Activated naive CD4-positive, alpha-beta T cell treated with anti-CD3 and anti-CD28 coated beads, Interleukin-2, amount 10 ng/mL, durations not matched to agents 7 days and 5 days (primary cell): Measurements from ENCODE around the gene CCHCR1.
"Not testable (repeated sequence)": the region's sequence is repeated elsewhere in the genome, so short reads cannot be mapped to it uniquely, and the experiment has no call there.

Experiments
- CTCF ChIA-PET: fragments of 350-600 bp; sonication (Branson Sonifier 250); formaldehyde crosslinking; loops from one replicate; lab custom pipeline; 2021; ENCODE audit warnings: antibody characterized with exemption; lab: Charles Lee
- DNase-seq: peaks from one replicate; pipeline ENCODE4 v3.0.0-alpha.2; 2020
- H3K27ac Mint-ChIP-seq: one replicate; pipeline ENCODE4 v1.8.0; 2021; ENCODE audit warnings: mild to moderate bottlenecking, moderate library complexity, mixed read lengths
- H3K27me3 Mint-ChIP-seq: one replicate; pipeline ENCODE4 v1.8.0; 2021; ENCODE audit warnings: mild to moderate bottlenecking, mixed read lengths
- H3K36me3 Mint-ChIP-seq: one replicate; pipeline ENCODE4 v1.8.0; 2021; ENCODE audit warnings: mixed read lengths
- H3K4me1 Mint-ChIP-seq: one replicate; pipeline ENCODE4 v1.8.0; 2021; ENCODE audit warnings: mixed read lengths
- H3K4me3 Mint-ChIP-seq: one replicate; pipeline ENCODE4 v1.8.0; 2021; ENCODE audit warnings: mild to moderate bottlenecking, moderate library complexity, mixed read lengths
- H3K9me3 Mint-ChIP-seq: one replicate; pipeline ENCODE4 v1.8.0; 2021; ENCODE audit warnings: mixed read lengths

CCHCR1 gene

DNA sequence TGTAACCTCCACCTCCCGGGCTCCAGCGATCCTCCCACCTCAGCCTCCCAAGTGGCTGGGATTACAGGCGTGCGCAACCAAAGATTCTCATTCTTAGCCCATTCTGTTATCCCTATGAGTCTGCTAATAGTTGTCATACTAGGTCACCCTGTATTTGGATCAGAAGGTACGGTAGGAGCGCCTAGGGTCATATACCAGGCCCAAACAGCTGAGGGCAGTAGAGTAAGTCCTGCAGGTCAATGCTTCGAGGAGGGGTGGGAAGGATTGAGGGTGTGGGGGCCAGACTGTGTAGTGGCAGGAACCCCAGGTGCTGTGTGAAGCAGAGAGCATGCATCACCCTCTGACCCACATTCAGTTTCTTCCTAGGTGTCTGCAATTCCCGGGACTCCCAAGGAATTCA, 35.6 kb upstream of the CCHCR1 start:
- peaks cover 2% of the 10 kb centered on the region for H3K9me3 Mint-ChIP-seq
- H3K27ac Mint-ChIP-seq, result no peak overlapping the region
- CTCF ChIA-PET, result interaction anchor here (1.1 to 5.5 kb wide), 7 partner anchors 10 to 171 kb away, joined by 3 to 46 read pairs (median 4); partner anchors contain the start of gene PSORS1C2
- H3K4me1 Mint-ChIP-seq, result peaks cover 24% of the 10 kb centered on the region
- no peak for DNase-seq
- no peak overlapping the region for H3K4me3 Mint-ChIP-seq
- H3K36me3 Mint-ChIP-seq, result peaks cover 13% of the 10 kb centered on the region
- H3K27me3 Mint-ChIP-seq, result no peaks in the 10 kb centered on the region

- not testable (repeated sequence) for H3K27me3 Mint-ChIP-seq, H3K9me3 Mint-ChIP-seq, H3K27ac Mint-ChIP-seq, H3K4me3 Mint-ChIP-seq
- CTCF ChIA-PET, result interaction anchor here (0.5 to 5.5 kb wide), 14 partner anchors 9 to 175 kb away, joined by 3 to 46 read pairs (median 4); partner anchors contain the start of genes CCHCR1 and PSORS1C2
- H3K36me3 Mint-ChIP-seq, result peaks cover 12% of the 10 kb centered on the region
- H3K4me1 Mint-ChIP-seq, result peaks cover 22% of the 10 kb centered on the region
- peak; percentile 78 for DNase-seq
Measured at GRCh38 chr6:31192431-31193105, 35.0 kb upstream of the CCHCR1 start.

- Mint-ChIP-seq H3K27ac (no peak overlapping the region), H3K27me3 (no peaks in the 10 kb centered on the region), H3K36me3 (peaks cover 3% of the 10 kb centered on the region), H3K9me3 (no peaks in the 10 kb centered on the region), H3K4me1 (peaks cover 23% of the 10 kb centered on the region), H3K4me3 (no peak overlapping the region)
- DNase-seq, result no peak
- CTCF ChIA-PET, result interaction anchor here (5.5 kb wide), 1 partner anchor 53 kb away, joined by 46 read pairs; the partner anchor contains the start of gene PSORS1C2
Measured at GRCh38 chr6:31190488-31190887, 32.9 kb upstream of the CCHCR1 start.

DNA sequence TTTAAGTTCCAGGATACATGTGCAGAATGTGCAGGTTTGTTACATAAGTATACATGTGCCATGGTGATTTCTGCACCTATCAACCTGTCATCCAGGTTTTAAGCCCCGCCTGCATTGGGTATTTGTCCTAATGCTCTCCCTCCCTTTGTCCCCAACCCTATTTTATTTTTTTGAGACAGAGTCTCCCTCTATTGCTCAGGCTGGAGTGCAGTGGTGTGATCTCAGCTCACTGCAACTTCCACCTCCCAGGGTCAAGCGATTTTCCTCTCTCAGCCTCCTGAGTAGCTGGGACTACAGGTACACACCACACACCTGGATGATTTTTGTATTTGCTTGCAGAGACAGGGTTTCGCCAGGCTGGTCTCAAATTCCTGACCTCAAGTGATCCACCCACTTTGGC, 31.6 kb upstream of the CCHCR1 start:
- H3K27ac Mint-ChIP-seq, H3K9me3 Mint-ChIP-seq, H3K36me3 Mint-ChIP-seq, DNase-seq, H3K4me3 Mint-ChIP-seq, CTCF ChIA-PET, H3K27me3 Mint-ChIP-seq: not testable (repeated sequence)
- peaks cover 18% of the 10 kb centered on the region for H3K4me1 Mint-ChIP-seq

GRCh38 chr6:31187780-31188194, 30.2 kb upstream of the CCHCR1 start:
- DNase-seq, result no peak
- no peak overlapping the region for H3K27ac Mint-ChIP-seq
- no peaks in the 10 kb centered on the region for H3K36me3 Mint-ChIP-seq
- H3K4me3 Mint-ChIP-seq, result no peak overlapping the region
- H3K4me1 Mint-ChIP-seq, result peaks cover 16% of the 10 kb centered on the region
- H3K27me3 Mint-ChIP-seq, result no peaks in the 10 kb centered on the region
- CTCF ChIA-PET, result interaction anchor here (1.0 kb wide), 1 partner anchor 29 kb away, joined by 3 read pairs; the partner anchor contains the start of gene TCF19
- H3K9me3 Mint-ChIP-seq, result no peaks in the 10 kb centered on the region

GRCh38 chr6:31186052-31186734, 28.6 kb upstream of the CCHCR1 start:
- Mint-ChIP-seq H3K4me1 (peaks cover 14% of the 10 kb centered on the region), H3K27me3 (no peaks in the 10 kb centered on the region), H3K27ac (no peak overlapping the region), H3K4me3 (no peak overlapping the region), H3K9me3 (no peaks in the 10 kb centered on the region), H3K36me3 (no peaks in the 10 kb centered on the region)
- CTCF ChIA-PET, result no interaction called here
- DNase-seq, result no peak

DNA sequence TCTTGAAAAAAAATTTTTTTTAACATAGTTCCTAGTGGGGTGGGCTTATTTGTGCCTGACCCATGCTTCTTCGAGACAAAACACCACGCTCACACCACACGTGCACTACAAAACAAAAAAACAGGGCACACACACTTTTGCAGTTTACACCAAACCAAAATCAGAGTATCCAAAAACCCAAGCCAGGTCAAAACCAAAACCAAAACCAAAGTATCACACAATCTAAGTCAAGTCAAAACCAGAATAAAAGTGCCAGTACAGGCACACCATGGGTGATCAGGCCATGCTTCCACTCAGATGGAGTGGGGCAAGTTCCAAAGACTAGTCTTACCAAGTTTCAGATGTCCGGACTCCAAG, 28.1 kb upstream of the CCHCR1 start:
- CTCF ChIA-PET, H3K27ac Mint-ChIP-seq, H3K36me3 Mint-ChIP-seq, H3K27me3 Mint-ChIP-seq, DNase-seq, H3K9me3 Mint-ChIP-seq, H3K4me3 Mint-ChIP-seq: not testable (repeated sequence)
- peaks cover 15% of the 10 kb centered on the region for H3K4me1 Mint-ChIP-seq

DNA sequence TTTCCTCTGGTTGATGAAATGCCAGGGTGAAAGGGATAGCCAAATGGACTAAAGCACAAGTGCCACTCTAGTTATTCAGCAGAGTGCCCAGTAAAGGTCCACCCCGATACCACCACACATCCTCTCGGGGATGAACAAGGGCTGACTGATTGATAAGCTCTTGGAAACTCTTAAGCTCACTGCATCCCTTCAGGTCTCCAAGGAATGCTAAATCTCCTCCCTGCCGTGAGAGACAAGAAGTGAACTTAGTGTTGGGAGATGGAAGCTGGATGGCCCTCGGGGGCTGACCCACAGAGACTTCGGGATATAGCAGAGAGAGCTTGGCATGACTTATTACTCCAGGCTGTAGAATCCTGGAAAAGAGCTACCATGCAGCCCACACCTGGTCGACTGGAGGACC, 26.3 kb upstream of the CCHCR1 start:
- CTCF ChIA-PET, result interaction anchor here (1.2 to 1.6 kb wide), 2 partner anchors 9 to 13 kb away, joined by 3 to 4 read pairs; no protein-coding TSS in a partner anchor
- peaks cover 23% of the 10 kb centered on the region for H3K4me1 Mint-ChIP-seq
- H3K9me3 Mint-ChIP-seq, H3K4me3 Mint-ChIP-seq, DNase-seq, H3K27me3 Mint-ChIP-seq, H3K36me3 Mint-ChIP-seq, H3K27ac Mint-ChIP-seq: not testable (repeated sequence)

DNA sequence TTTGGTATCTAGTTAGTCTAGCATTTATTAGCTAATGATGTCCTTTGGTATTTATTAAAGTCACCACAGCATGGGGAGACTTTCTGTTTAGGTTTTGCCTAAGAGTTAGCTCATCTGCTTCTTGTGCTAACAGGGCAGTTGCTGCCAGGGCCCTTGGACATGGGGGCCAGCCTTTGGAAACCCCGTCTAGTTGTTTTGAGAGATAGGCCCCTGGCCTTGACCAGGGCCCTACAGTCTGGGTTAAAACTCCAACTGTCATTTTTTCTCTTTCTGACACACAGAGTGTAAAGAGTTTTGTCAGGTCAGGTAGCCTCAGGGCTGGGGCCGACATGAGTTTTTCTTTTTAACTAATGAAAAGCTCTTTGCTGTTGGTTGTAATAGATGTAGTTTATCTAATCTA, 25.7 kb upstream of the CCHCR1 start:
- H3K4me3 Mint-ChIP-seq, H3K9me3 Mint-ChIP-seq, H3K36me3 Mint-ChIP-seq, H3K27ac Mint-ChIP-seq, DNase-seq, H3K27me3 Mint-ChIP-seq: not testable (repeated sequence)
- CTCF ChIA-PET, result interaction anchor here (0.6 to 1.6 kb wide), 4 partner anchors 10 to 59 kb away, joined by 3 to 4 read pairs (median 3); no protein-coding TSS in a partner anchor
- peaks cover 27% of the 10 kb centered on the region for H3K4me1 Mint-ChIP-seq

- H3K4me3 Mint-ChIP-seq, result peak overlapping the region; percentile 81
- no peaks in the 10 kb centered on the region for H3K27me3 Mint-ChIP-seq
- CTCF ChIA-PET, result interaction anchor here (1.1 to 1.4 kb wide), 2 partner anchors 186 kb away, joined by 3 read pairs; no protein-coding TSS in a partner anchor
- no peaks in the 10 kb centered on the region for H3K36me3 Mint-ChIP-seq
- DNase-seq, result peak; percentile 84
- H3K9me3 Mint-ChIP-seq, result no peaks in the 10 kb centered on the region
- H3K4me1 Mint-ChIP-seq, result peaks cover 19% of the 10 kb centered on the region
- H3K27ac Mint-ChIP-seq, result peak overlapping the region; percentile 83
Measured at GRCh38 chr6:31180500-31180899, 22.9 kb upstream of the CCHCR1 start.

DNA sequence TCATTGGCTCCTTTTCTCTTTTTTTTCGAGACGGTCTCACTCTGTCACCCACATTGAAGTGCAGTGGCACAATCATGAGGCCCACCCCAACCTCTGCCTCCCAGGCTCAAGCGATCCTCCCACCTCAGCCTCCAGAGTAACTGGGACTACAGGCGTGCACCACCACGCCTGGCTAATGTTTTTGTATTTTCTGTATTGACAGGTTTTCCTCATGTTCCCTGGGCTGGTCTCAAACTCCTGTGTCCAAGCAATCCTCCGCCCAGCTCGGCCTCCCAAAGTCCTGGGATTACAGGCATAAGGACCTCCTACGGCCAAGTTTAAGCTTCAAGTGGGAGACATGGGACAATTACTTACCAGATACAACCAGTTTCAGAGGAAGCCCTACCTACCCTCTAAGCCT, 22.3 kb upstream of the CCHCR1 start:
- peaks cover 17% of the 10 kb centered on the region for H3K4me1 Mint-ChIP-seq

GRCh38 chr6:31179042-31179386, 21.4 kb upstream of the CCHCR1 start:
- Mint-ChIP-seq H3K27me3 (no peaks in the 10 kb centered on the region), H3K9me3 (no peaks in the 10 kb centered on the region), H3K4me1 (peaks cover 17% of the 10 kb centered on the region), H3K36me3 (no peaks in the 10 kb centered on the region), H3K4me3 (no peak overlapping the region), H3K27ac (no peak overlapping the region)
- CTCF ChIA-PET, result no interaction called here
- no peak for DNase-seq

More for the DNA sequence above, 22.3 kb upstream of the CCHCR1 start:
- no peaks in the 10 kb centered on the region for H3K36me3 Mint-ChIP-seq
- no peaks in the 10 kb centered on the region for H3K27me3 Mint-ChIP-seq
- H3K9me3 Mint-ChIP-seq, result no peaks in the 10 kb centered on the region
- DNase-seq, result no peak
- peak overlapping the region; percentile 81 for H3K4me3 Mint-ChIP-seq
- CTCF ChIA-PET, result interaction anchor here (1.1 kb wide), 1 partner anchor 187 kb away, joined by 3 read pairs; no protein-coding TSS in a partner anchor
- H3K27ac Mint-ChIP-seq, result peak overlapping the region; percentile 52

GRCh38 chr6:31178143-31179041, 20.8 kb upstream of the CCHCR1 start:
- no peaks in the 10 kb centered on the region for H3K9me3 Mint-ChIP-seq
- CTCF ChIA-PET, result no interaction called here
- no peaks in the 10 kb centered on the region for H3K36me3 Mint-ChIP-seq
- H3K4me1 Mint-ChIP-seq, result peaks cover 17% of the 10 kb centered on the region
- H3K27ac Mint-ChIP-seq, result no peak overlapping the region
- no peak overlapping the region for H3K4me3 Mint-ChIP-seq
- no peaks in the 10 kb centered on the region for H3K27me3 Mint-ChIP-seq
- DNase-seq, result no peak

DNA sequence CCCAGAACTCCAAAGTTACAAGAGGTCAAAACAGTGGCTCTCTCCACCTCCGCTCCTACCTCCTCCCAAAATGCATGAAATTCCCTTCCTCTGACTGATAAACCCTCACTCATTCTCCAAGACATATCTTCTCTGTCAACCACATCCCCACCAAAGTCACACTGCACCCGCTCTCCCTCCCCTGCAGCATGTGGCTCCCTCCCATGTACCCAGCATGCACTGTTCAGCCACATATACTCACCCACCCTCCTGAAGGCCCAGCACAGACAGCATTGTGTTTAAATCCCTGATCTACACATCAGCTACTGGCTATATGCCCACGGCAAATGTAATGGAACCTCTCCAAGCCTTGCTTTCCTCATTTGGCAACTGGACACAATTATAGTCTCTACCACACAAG, 18.4 kb upstream of the CCHCR1 start:
- no peaks in the 10 kb centered on the region for H3K36me3 Mint-ChIP-seq
- CTCF ChIA-PET, result interaction anchor here (0.7 to 1.1 kb wide), 2 partner anchors 16 to 49 kb away, joined by 3 read pairs; no protein-coding TSS in a partner anchor
- H3K9me3 Mint-ChIP-seq, result no peaks in the 10 kb centered on the region
- DNase-seq, result no peak
- peaks cover 17% of the 10 kb centered on the region for H3K4me1 Mint-ChIP-seq
- no peak overlapping the region for H3K4me3 Mint-ChIP-seq
- H3K27me3 Mint-ChIP-seq, result no peaks in the 10 kb centered on the region
- no peak overlapping the region for H3K27ac Mint-ChIP-seq
